Heart right ventricle (tissue), 16 donors: ENCODE data around the gene ALPP. TPM values are rescaled to one million over a fixed set of nuclear protein-coding genes. Genes with fewer than 3 reads are reported as not detected.

ENCODE experiments used
- ATAC-seq, 8 donors: fragments of 200-7000 bp; cut with Tn5 transposase; one replicate each; pipeline ENCODE4 v1.9.1; 2020; ENCODE audit warnings: mild to moderate bottlenecking in 8 of 8, moderate library complexity in 8 of 8, moderate number of reproducible peaks in 1 of 8
- DNase-seq, 2 donors: peaks; one replicate each; pipeline ENCODE4 v3.0.0-alpha.2; 2020
- H3K27ac ChIP-seq, 10 donors: fragments of 200-600 bp; sonication (generic) in 2 of 10; one replicate each; pipeline versions ENCODE4 v1.5.0 to v1.8.0; 2020 to 2022; ENCODE audit warnings: mild to moderate bottlenecking in 3 of 10
- H3K27me3 ChIP-seq, 7 donors: fragments of 200-600 bp; one replicate each; pipeline ENCODE4 v1.8.0; 2021 to 2022; ENCODE audit warnings: mild to moderate bottlenecking in 2 of 7
- H3K36me3 ChIP-seq, 9 donors: fragments of 200-600 bp; sonication (generic) in 1 of 9; one replicate each; pipeline versions ENCODE4 v1.5.0 to v1.8.0; 2020 to 2022; ENCODE audit warnings: mild to moderate bottlenecking in 2 of 9
- H3K4me1 ChIP-seq, 9 donors: fragments of 200-600 bp; sonication (generic) in 1 of 9; one replicate each; pipeline versions ENCODE4 v1.5.0 to v1.8.0; 2020 to 2022; ENCODE audit warnings: mild to moderate bottlenecking in 4 of 9
- H3K4me3 ChIP-seq, 10 donors: fragments of 200-600 bp; sonication (generic) in 2 of 10; one replicate each; pipeline versions ENCODE4 v1.5.0 to v1.8.0; 2020 to 2022; ENCODE audit warnings: mild to moderate bottlenecking in 7 of 10, moderate library complexity in 2 of 10
- H3K9me3 ChIP-seq, 11 donors: fragments of 200-600 bp in 10 of 11; sonication (generic) in 2 of 11; one replicate each; pipeline versions ENCODE4 v1.5.0 to v1.8.0; 2013 to 2022; ENCODE audit warnings: mild to moderate bottlenecking in 2 of 11, control low read depth in 1 of 11, moderate library complexity in 1 of 11
- CTCF ChIP-seq, 9 donors: fragments of 200-600 bp; sonication (generic) in 2 of 9; IDR thresholded peaks; one replicate each; pipeline versions ENCODE4 v1.5.0 to v1.8.0; 2021 to 2022; ENCODE audit warnings: antibody characterized with exemption in 9 of 9, mild to moderate bottlenecking in 5 of 9, moderate library complexity in 1 of 9
- WGBS, 2 donors: extraction: QIAGEN DNeasy Blood & Tissue Kit; methylation state at CpG; one replicate each; pipeline ENCODE4 v1.1.7; 2013; ENCODE audit warnings: inconsistent platforms in 1 of 2; 5-methylcytosine and 5-hydroxymethylcytosine counted together
- intact Hi-C, 10 donors: fragments of 100-400 bp; cut with DNase I; formaldehyde crosslinking; loops; one replicate each; pipeline versions ENCODE4 v1.11.1 to v1.14.2; 2022
- polyA plus RNA-seq, 2 donors: library from polyadenylated mRNA; stranded (reverse); fragments of 200-250 nt; gene quantifications; one replicate each; pipeline ENCODE4 v1.2.3, GENCODE V29; 2013
- total RNA-seq, 10 donors: library from RNA; stranded (reverse); fragmentation: NEBNext Ultra II Directional in 3 of 10; extraction: Animal tissue kit (Norgen Biotek cat#: 25700) in 3 of 10; gene quantifications; one replicate each; pipeline versions ENCODE4 v1.2.1 to v1.2.4, GENCODE V29; 2021 to 2023
- donor health status: Arrhythmogenic right ventricular cardiomyopathy.
- donor health status: ischemic (EF 13 %, LVEDD 7.1; RV severe dilation, severe dysfunction).
- donor health status: healthy with polysubstance abuse.
- donor health status: DM: no; HTN: yes; CAD: no.
- donor health status: DM: no; HTN: no; CAD: no.
- donor health status: ischemic (EF 25% LVEDD 6.9; RV normal size, moderate dysfunction).
- donor health status: ischemic (EF 25% LVEDD 5.7; RV mildly dilated, moderate dysfunction).
- donor health status: healthy.
- donor health status: DM: yes; HTN: yes; CAD: no.
- donor health status: Ischemic cardiomyopathy.
- donor health status: ischemic (EF 35%, LVEDD 5.7; RV mildly dilated, moderate dysfunction).
- donor health status: nonischemic (EF 11% LVEDD 7.7; RV severe dilation, severe dysfunction).
- donor health status: DM: yes; HTN: yes; CAD: no.
- donor health status: PGD.
- donor health status: ischemic (EF 29% LVEDD 5.4; RV normal size, mild dysfunction).
- donor health status: nonischemic (EF 23%, LVEDD 6.1; RV moderate dilation, normal function).

Gene ALPP
- total and polyA plus RNA-seq, 12 donors: not detected

GRCh38 chr2:232386490-232386739 is 7.9 kb downstream of the ALPP start:
- no peak for TF ChIP-seq CTCF (IDR thresholded peaks at IDR 0.05)
- H3K4me1 ChIP-seq: peaks cover 0 to 24% (median 4%) of the 10 kb centered on the region in 9 donors
- no peak overlapping the region for H3K27ac ChIP-seq
- no peak for DNase-seq
- WGBS, 2 donors: 3 to 7% methylated on average over 23 of the region's 23 CpGs
- no peaks in the 10 kb centered on the region for H3K9me3 ChIP-seq
- peaks cover 17 to 98% (median 97%) of the 10 kb centered on the region in 7 donors for H3K27me3 ChIP-seq
- intact Hi-C loops: no loop called here
- no peak for ATAC-seq
- H3K4me3 ChIP-seq: no peak overlapping the region
- no peaks in the 10 kb centered on the region for H3K36me3 ChIP-seq

- no peaks in the 10 kb centered on the region for H3K9me3 ChIP-seq
- H3K27ac ChIP-seq: no peak overlapping the region
- peak in 2 of 8 donors; percentile 18 to 51 for ATAC-seq
- TF ChIP-seq CTCF (IDR thresholded peaks at IDR 0.05): no peak
- peaks cover 14 to 98% (median 97%) of the 10 kb centered on the region in 7 donors for H3K27me3 ChIP-seq
- H3K36me3 ChIP-seq: no peaks in the 10 kb centered on the region
- WGBS, 2 donors: 3 to 8% methylated on average over 75 of the region's 75 CpGs
- intact Hi-C loops: no loop called here
- DNase-seq: no peak
- peaks cover 0 to 24% (median 4%) of the 10 kb centered on the region in 9 donors for H3K4me1 ChIP-seq
- no peak overlapping the region for H3K4me3 ChIP-seq
Measured at GRCh38 chr2:232386740-232387450, 8.3 kb downstream of the ALPP start.

- peak in 2 of 8 donors; percentile 13 to 41 for ATAC-seq
- Histone ChIP-seq H3K36me3 (no peaks in the 10 kb centered on the region), H3K27ac (no peak overlapping the region), H3K4me3 (peak overlapping the region in 1 of 10 donors; percentile 1), H3K4me1 (peaks cover 0 to 24% (median 4%) of the 10 kb centered on the region in 9 donors), H3K9me3 (no peaks in the 10 kb centered on the region), H3K27me3 (peaks cover 12 to 98% (median 96%) of the 10 kb centered on the region in 7 donors)
- no peak for DNase-seq
- no peak for TF ChIP-seq CTCF (IDR thresholded peaks at IDR 0.05)
- intact Hi-C loops: no loop called here
- 6 to 9% methylated on average over 50 of the region's 50 CpGs for WGBS, 2 donors
Measured at GRCh38 chr2:232387451-232388171, 9.1 kb downstream of the ALPP start.

- ATAC-seq (peak in 1 of 8 donors; percentile 41), DNase-seq (no peak)
- H3K9me3 ChIP-seq: no peaks in the 10 kb centered on the region
- 7 to 12% methylated on average over 42 of the region's 42 CpGs for WGBS, 2 donors
- intact Hi-C loops: no loop called here
- TF ChIP-seq CTCF (IDR thresholded peaks at IDR 0.05): no peak
- peak overlapping the region in 2 of 10 donors; percentile 1 to 6 for H3K4me3 ChIP-seq
- H3K4me1 ChIP-seq: peaks cover 0 to 24% (median 4%) of the 10 kb centered on the region in 9 donors
- no peaks in the 10 kb centered on the region for H3K36me3 ChIP-seq
- H3K27ac ChIP-seq: no peak overlapping the region
- H3K27me3 ChIP-seq: peaks cover 12 to 97% (median 91%) of the 10 kb centered on the region in 7 donors
Measured at GRCh38 chr2:232388324-232388891, 9.9 kb downstream of the ALPP start.
